ENCODE data around the gene DYRK1B. TPM values are rescaled to one million over a fixed set of nuclear protein-coding genes. Genes with fewer than 3 reads are reported as not detected.

DYRK1B gene
- total and polyA plus RNA-seq, 2 donors (not counting 1 experiment from before 2014, with no cell fraction given): 26.1 to 36.6 TPM

DNA sequence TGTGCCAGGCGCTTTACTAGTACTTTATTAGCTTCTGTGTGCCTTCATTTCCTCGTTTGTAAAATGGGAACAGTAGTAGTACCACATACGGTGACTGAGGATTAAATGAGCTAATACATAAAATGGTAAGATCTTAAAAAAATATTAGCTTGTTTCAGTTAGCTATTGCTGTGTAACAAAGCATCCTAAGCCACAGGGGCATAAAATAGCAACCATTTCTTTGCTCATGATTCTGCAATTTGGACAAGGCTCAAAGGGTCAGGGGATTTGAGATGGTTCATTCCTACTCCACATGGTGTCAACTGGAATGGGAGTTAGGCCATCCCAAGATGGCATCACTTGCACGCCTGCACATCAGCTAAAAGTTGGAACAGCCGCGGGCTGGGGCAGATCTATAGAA lies 13.3 kb downstream of the DYRK1B start:
- no peak overlapping the region for H3K4me2 ChIP-seq (replicated peaks; ENCODE audit: low read depth, low read length, poor library complexity, severe bottlenecking)
- Mint-ChIP-seq H3K4me3 (no peak overlapping the region), H3K27me3 (no peaks in the 10 kb centered on the region), H3K27ac (no peak overlapping the region), H3K4me1 (peaks cover 16% of the 10 kb centered on the region), H3K9me3 (ENCODE audit: insufficient read depth) (no peaks in the 10 kb centered on the region)
- POLR2A ChIA-PET: interaction anchor here (0.6 to 1.0 kb wide), 2 partner anchors 13 to 34 kb away, joined by 3 read pairs; partner anchors contain the start of gene DYRK1B
- 100% methylated on average over 1 of the region's 6 CpGs for WGBS (ENCODE audit: insufficient coverage)
- H3K79me2 ChIP-seq (ENCODE audit: control insufficient read depth, insufficient read depth, low read length): peaks cover 34% of the 10 kb centered on the region
- H3K27me3 ChIP-seq (replicated peaks in 1 of 4; ENCODE audit: control extremely low read depth in 1 of 4, control insufficient read depth in 3 of 4, insufficient read depth in 4 of 4, low read length in 3 of 4): no peaks in the 10 kb centered on the region
- H3K9me3 ChIP-seq (ENCODE audit: control extremely low read depth in 1 of 3, control insufficient read depth in 2 of 3, insufficient read depth in 1 of 3, low read length in 2 of 3): no peaks in the 10 kb centered on the region
- no peak overlapping the region for H3K9ac ChIP-seq (ENCODE audit: low read length)
- no peak for TF ChIP-seq EZH2 (IDR thresholded peaks at IDR 0.05; ENCODE audit: borderline replicate concordance, insufficient read depth, low read depth, low read length, poor library complexity, severe bottlenecking)
- no peak for TF ChIP-seq CTCF (IDR thresholded peaks at IDR 0.05)
- no peak overlapping the region for H3K4me3 ChIP-seq (ENCODE audit: control extremely low read depth in 1 of 5, extremely low read depth in 1 of 5, insufficient read depth in 1 of 5, low read depth in 2 of 5, low read length in 4 of 5)
- peaks cover 28 to 29% of the 10 kb centered on the region in 2 donors for H3K4me1 ChIP-seq (ENCODE audit: control insufficient read depth in 2 of 2, insufficient read depth in 2 of 2, low read length in 2 of 2)
- H3K36me3 ChIP-seq (replicated peaks in 1 of 2; ENCODE audit: control extremely low read depth in 1 of 2, control insufficient read depth in 1 of 2, extremely low read depth in 1 of 2, insufficient read depth in 2 of 2, low read length in 1 of 2): peaks cover 0 to 6% of the 10 kb centered on the region in 2 experiments
- no peak overlapping the region for H2AFZ ChIP-seq (ENCODE audit: insufficient read depth, low read depth, low read length, poor library complexity, severe bottlenecking)
- DNase-seq (no peak), ATAC-seq (ENCODE audit: low read depth) (no peak)
- CTCF ChIA-PET: interaction anchor here (1.4 to 3.1 kb wide), 2 partner anchors 22 to 28 kb away, joined by 3 to 19 read pairs; no protein-coding TSS in a partner anchor
- intact Hi-C loops (cut with micrococcal nuclease): no loop called here
- peaks cover 6% of the 10 kb centered on the region for H4K20me1 ChIP-seq (ENCODE audit: control insufficient read depth, insufficient read depth, low read length, poor library complexity, severe bottlenecking)
- H3K27ac ChIP-seq (ENCODE audit: low read length in 2 of 2): no peak overlapping the region

- Mint-ChIP-seq H3K9me3 (ENCODE audit: insufficient read depth) (no peaks in the 10 kb centered on the region), H3K27ac (no peak overlapping the region), H3K4me3 (no peak overlapping the region), H3K27me3 (no peaks in the 10 kb centered on the region), H3K4me1 (peaks cover 16% of the 10 kb centered on the region)
- no peak for DNase-seq
- ChIA-PET CTCF (interaction anchor here (1.4 to 3.1 kb wide), 3 partner anchors 23 to 27 kb away, joined by 3 to 19 read pairs (median 8); no protein-coding TSS in a partner anchor), POLR2A (interaction anchor here (1.0 kb wide), 1 partner anchor 14 kb away, joined by 3 read pairs; the partner anchor contains the start of gene DYRK1B)
- Histone ChIP-seq H3K36me3 (replicated peaks in 1 of 2; ENCODE audit: control extremely low read depth in 1 of 2, control insufficient read depth in 1 of 2, extremely low read depth in 1 of 2, insufficient read depth in 2 of 2, low read length in 1 of 2) (peaks cover 0 to 2% of the 10 kb centered on the region in 2 experiments), H3K27ac (ENCODE audit: low read length in 2 of 2) (no peak overlapping the region), H4K20me1 (ENCODE audit: control insufficient read depth, insufficient read depth, low read length, poor library complexity, severe bottlenecking) (peaks cover under 1% of the 10 kb centered on the region), H3K27me3 (replicated peaks in 1 of 4; ENCODE audit: control extremely low read depth in 1 of 4, control insufficient read depth in 3 of 4, insufficient read depth in 4 of 4, low read length in 3 of 4) (no peaks in the 10 kb centered on the region), H3K79me2 (ENCODE audit: control insufficient read depth, insufficient read depth, low read length) (peaks cover 34% of the 10 kb centered on the region), H3K9me3 (ENCODE audit: control extremely low read depth in 1 of 3, control insufficient read depth in 2 of 3, insufficient read depth in 1 of 3, low read length in 2 of 3) (no peaks in the 10 kb centered on the region), H3K4me2 (replicated peaks; ENCODE audit: low read depth, low read length, poor library complexity, severe bottlenecking) (no peak overlapping the region), H3K4me3 (ENCODE audit: control extremely low read depth in 1 of 5, extremely low read depth in 1 of 5, insufficient read depth in 1 of 5, low read depth in 2 of 5, low read length in 4 of 5) (no peak overlapping the region), H2AFZ (ENCODE audit: insufficient read depth, low read depth, low read length, poor library complexity, severe bottlenecking) (no peak overlapping the region), H3K4me1 (ENCODE audit: control insufficient read depth in 2 of 2, insufficient read depth in 2 of 2, low read length in 2 of 2) (peaks cover 24 to 26% of the 10 kb centered on the region in 2 donors), H3K9ac (ENCODE audit: low read length) (no peak overlapping the region)
- WGBS (ENCODE audit: insufficient coverage): 86% methylated on average over 1 of the region's 3 CpGs
- no peak for TF ChIP-seq EZH2 (IDR thresholded peaks at IDR 0.05; ENCODE audit: borderline replicate concordance, insufficient read depth, low read depth, low read length, poor library complexity, severe bottlenecking)
- no peak for TF ChIP-seq CTCF (IDR thresholded peaks at IDR 0.05)
- intact Hi-C loops (cut with micrococcal nuclease): no loop called here
- no peak for ATAC-seq (ENCODE audit: low read depth)
Observed at GRCh38 chr19:39819786-39820185, 14.2 kb downstream of the DYRK1B start.
